ENCODE data around the gene GPR161. TPM values are rescaled to one million over a fixed set of nuclear protein-coding genes. Genes with fewer than 3 reads are reported as not detected.

The GPR161 gene
- total RNA-seq, 1 donor from 2014 or later, result 14.5 TPM

DNA sequence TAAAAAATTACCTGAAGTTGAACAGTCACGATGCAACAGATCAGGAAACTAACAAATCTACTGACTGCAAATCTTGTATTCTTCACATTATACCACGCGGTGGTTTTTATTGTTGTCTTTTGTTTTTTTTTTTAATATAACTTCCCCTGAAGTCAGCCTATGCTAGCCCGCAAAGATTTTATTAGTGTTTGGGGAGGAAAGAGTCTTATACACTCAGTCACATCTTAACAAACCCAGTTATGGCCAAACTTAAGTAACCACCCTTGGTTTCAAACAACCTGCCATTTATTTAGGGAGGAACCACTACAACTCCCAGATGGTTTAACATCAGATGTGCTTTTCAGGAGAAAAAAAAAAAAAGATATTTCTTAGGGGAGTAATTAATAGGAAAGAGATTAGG is 15.2 kb upstream of the GPR161 start:
- intact Hi-C loops (cut with DNase I), result no loop called here
- H3K27ac ChIP-seq, result no peak overlapping the region
- DNase-seq (no peak), ATAC-seq (no peak)
- H3K36me3 ChIP-seq, result no peaks in the 10 kb centered on the region
- no peaks in the 10 kb centered on the region for H3K27me3 ChIP-seq
- TF ChIP-seq, protein P1, sequence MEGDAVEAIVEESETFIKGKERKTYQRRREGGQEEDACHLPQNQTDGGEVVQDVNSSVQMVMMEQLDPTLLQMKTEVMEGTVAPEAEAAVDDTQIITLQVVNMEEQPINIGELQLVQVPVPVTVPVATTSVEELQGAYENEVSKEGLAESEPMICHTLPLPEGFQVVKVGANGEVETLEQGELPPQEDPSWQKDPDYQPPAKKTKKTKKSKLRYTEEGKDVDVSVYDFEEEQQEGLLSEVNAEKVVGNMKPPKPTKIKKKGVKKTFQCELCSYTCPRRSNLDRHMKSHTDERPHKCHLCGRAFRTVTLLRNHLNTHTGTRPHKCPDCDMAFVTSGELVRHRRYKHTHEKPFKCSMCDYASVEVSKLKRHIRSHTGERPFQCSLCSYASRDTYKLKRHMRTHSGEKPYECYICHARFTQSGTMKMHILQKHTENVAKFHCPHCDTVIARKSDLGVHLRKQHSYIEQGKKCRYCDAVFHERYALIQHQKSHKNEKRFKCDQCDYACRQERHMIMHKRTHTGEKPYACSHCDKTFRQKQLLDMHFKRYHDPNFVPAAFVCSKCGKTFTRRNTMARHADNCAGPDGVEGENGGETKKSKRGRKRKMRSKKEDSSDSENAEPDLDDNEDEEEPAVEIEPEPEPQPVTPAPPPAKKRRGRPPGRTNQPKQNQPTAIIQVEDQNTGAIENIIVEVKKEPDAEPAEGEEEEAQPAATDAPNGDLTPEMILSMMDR (IDR thresholded peaks at IDR 0.05), result no peak
- no peaks in the 10 kb centered on the region for H3K9me3 ChIP-seq
- no peaks in the 10 kb centered on the region for H3K4me1 ChIP-seq
- no peak overlapping the region for H3K4me3 ChIP-seq

DNA sequence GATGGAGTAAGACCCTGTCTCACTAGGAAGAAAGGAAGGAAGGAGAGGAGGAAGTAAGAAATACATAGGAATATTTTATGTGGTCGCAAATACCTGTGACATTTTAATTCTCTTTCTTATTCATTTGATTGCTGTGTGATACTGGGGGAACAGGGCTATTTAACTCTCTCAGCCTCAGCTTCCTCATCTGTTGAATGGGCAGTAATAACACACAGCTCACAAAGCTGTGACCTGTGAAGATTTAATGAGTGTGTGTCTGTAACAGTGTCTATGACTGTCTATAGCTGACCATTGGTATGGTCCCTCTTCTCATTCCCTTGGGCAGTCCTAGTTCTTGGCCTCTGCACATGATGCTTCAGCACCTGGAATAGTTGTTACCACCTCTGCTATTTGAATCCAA is 13.6 kb upstream of the GPR161 start:
- Histone ChIP-seq H3K4me1 (no peaks in the 10 kb centered on the region), H3K27ac (no peak overlapping the region), H3K27me3 (no peaks in the 10 kb centered on the region), H3K36me3 (no peaks in the 10 kb centered on the region), H3K9me3 (no peaks in the 10 kb centered on the region), H3K4me3 (no peak overlapping the region)
- TF ChIP-seq, protein P1 (IDR thresholded peaks at IDR 0.05), result no peak
- intact Hi-C loops (cut with DNase I), result no loop called here
- ATAC-seq (no peak), DNase-seq (no peak)

GRCh38 chr1:168148916-168149315 is 12.2 kb upstream of the GPR161 start:
- Histone ChIP-seq H3K27ac (peak overlapping the region; percentile 32), H3K27me3 (no peaks in the 10 kb centered on the region), H3K4me3 (no peak overlapping the region), H3K9me3 (no peaks in the 10 kb centered on the region), H3K4me1 (no peaks in the 10 kb centered on the region), H3K36me3 (no peaks in the 10 kb centered on the region)
- ATAC-seq (peak; percentile 29), DNase-seq (no peak)
- intact Hi-C loops (cut with DNase I), result no loop called here
- TF ChIP-seq, protein P1 (IDR thresholded peaks at IDR 0.05), result no peak

GRCh38 chr1:168146626-168147025 is 9.9 kb upstream of the GPR161 start:
- intact Hi-C loops (cut with DNase I), result no loop called here
- ATAC-seq (no peak), DNase-seq (no peak)
- TF ChIP-seq, protein P1 (IDR thresholded peaks at IDR 0.05), result no peak
- Histone ChIP-seq H3K27ac (no peak overlapping the region), H3K4me1 (no peaks in the 10 kb centered on the region), H3K9me3 (no peaks in the 10 kb centered on the region), H3K4me3 (no peak overlapping the region), H3K27me3 (no peaks in the 10 kb centered on the region), H3K36me3 (no peaks in the 10 kb centered on the region)

- Histone ChIP-seq H3K27ac (no peak overlapping the region), H3K4me1 (no peaks in the 10 kb centered on the region), H3K36me3 (no peaks in the 10 kb centered on the region), H3K27me3 (no peaks in the 10 kb centered on the region), H3K4me3 (no peak overlapping the region), H3K9me3 (no peaks in the 10 kb centered on the region)
- ATAC-seq (peak; percentile 7), DNase-seq (no peak)
- TF ChIP-seq, protein P1 (IDR thresholded peaks at IDR 0.05), result no peak
- intact Hi-C loops (cut with DNase I), result no loop called here
These were observed 9.4 kb upstream of the GPR161 start for GRCh38 chr1:168146160-168146539.

Measured in upper lobe of right lung (tissue), 1 donor.